Neuronal stem cell (in vitro differentiated cells): Measurements from ENCODE around the gene SEC61G.
A peak's percentile ranks its signal among the peaks of the same experiment; 100 is the strongest.

ENCODE experiments used
- DNase-seq: peaks from one replicate; pipeline ENCODE4 v3.0.0-alpha.2; 2013; ENCODE audit warnings: low spot score
- H2AFZ ChIP-seq: one replicate; pipeline ENCODE4 v1.6.1; 2013; ENCODE audit warnings: mild to moderate bottlenecking, low read length, inconsistent platforms
- H2AK5ac ChIP-seq: 2 replicates; pipeline ENCODE4 v1.6.1; 2013; ENCODE audit warnings: low read depth, mild to moderate bottlenecking, inconsistent platforms, low read length, moderate library complexity, mixed read lengths
- H2BK120ac ChIP-seq: 2 replicates; pipeline ENCODE4 v1.6.1; 2013; ENCODE audit warnings: low read depth, mild to moderate bottlenecking, inconsistent platforms, low read length, moderate library complexity, mixed read lengths
- H2BK12ac ChIP-seq: one replicate; pipeline ENCODE4 v1.6.1; 2013; ENCODE audit warnings: low read length, inconsistent platforms
- H2BK15ac ChIP-seq: 2 replicates; pipeline ENCODE4 v1.6.1; 2013; ENCODE audit warnings: mild to moderate bottlenecking, low read length, inconsistent platforms, mixed read lengths
- H2BK5ac ChIP-seq: one replicate; pipeline ENCODE4 v1.6.1; 2013; ENCODE audit warnings: inconsistent platforms, mild to moderate bottlenecking, low read length, moderate library complexity
- H3K14ac ChIP-seq: one replicate; pipeline ENCODE4 v1.6.1; 2013; ENCODE audit warnings: low read length, inconsistent platforms
- H3K18ac ChIP-seq: 2 replicates; pipeline ENCODE4 v1.6.1; 2013; ENCODE audit warnings: low read length, inconsistent platforms
- H3K23ac ChIP-seq: 2 replicates; pipeline ENCODE4 v1.6.1; 2013; ENCODE audit warnings: low read depth, mild to moderate bottlenecking, mixed read lengths, low read length, inconsistent platforms; ENCODE audit not compliant: poor library complexity
- H3K27ac ChIP-seq: replicated peaks from 3 replicates; pipeline ENCODE4 v1.5.1; 2013; ENCODE audit warnings: low read length, inconsistent platforms
- H3K27me3 ChIP-seq, 3 experiments: 2 replicates each; pipeline ENCODE4 v1.6.1; 2013; ENCODE audit warnings: low read length in 3 of 3, mild to moderate bottlenecking in 2 of 3, inconsistent platforms in 1 of 3, low read depth in 1 of 3, mixed read lengths in 1 of 3, moderate library complexity in 1 of 3; ENCODE audit not compliant: control insufficient read depth in 3 of 3, insufficient read depth in 3 of 3
- H3K36me3 ChIP-seq, 2 donors: replicated peaks in 1 of 2; 2 replicates each; pipeline ENCODE4 v1.6.1; 2013; ENCODE audit warnings: low read length in 2 of 2; ENCODE audit not compliant: control insufficient read depth in 2 of 2, insufficient read depth in 2 of 2
- H3K4ac ChIP-seq: 2 replicates; pipeline ENCODE4 v1.6.1; 2013; ENCODE audit warnings: inconsistent platforms, mild to moderate bottlenecking, low read length, moderate library complexity
- H3K4me1 ChIP-seq, 2 donors: 1 replicate in 1 of 2; 2 replicates in 1 of 2; pipeline ENCODE4 v1.6.1; 2013; ENCODE audit warnings: low read length in 2 of 2, low read depth in 1 of 2; ENCODE audit not compliant: control insufficient read depth in 2 of 2, insufficient read depth in 1 of 2
- H3K4me2 ChIP-seq: one replicate; pipeline ENCODE4 v1.6.1; 2013; ENCODE audit warnings: mild to moderate bottlenecking, low read length, inconsistent platforms; ENCODE audit not compliant: insufficient read depth, poor library complexity, severe bottlenecking
- H3K4me3 ChIP-seq, 2 donors: 2 replicates each; pipeline ENCODE4 v1.5.1; 2013; ENCODE audit warnings: low read length in 2 of 2, mild to moderate bottlenecking in 2 of 2, inconsistent platforms in 1 of 2, moderate library complexity in 1 of 2
- H3K79me1 ChIP-seq: one replicate; pipeline ENCODE4 v1.6.1; 2013; ENCODE audit warnings: low read depth, mild to moderate bottlenecking, inconsistent platforms, low read length, moderate library complexity
- H3K9ac ChIP-seq: one replicate; pipeline ENCODE4 v1.6.1; 2013; ENCODE audit warnings: mild to moderate bottlenecking, low read depth, low read length, inconsistent platforms; ENCODE audit not compliant: poor library complexity
- H3K9me3 ChIP-seq, 2 donors: replicated peaks in 1 of 2; 2 replicates each; pipeline versions ENCODE3 to v1.6.1; 2013; ENCODE audit warnings: low read length in 2 of 2, mild to moderate bottlenecking in 2 of 2, inconsistent platforms in 1 of 2, low read depth in 1 of 2, mixed read lengths in 1 of 2, moderate library complexity in 1 of 2; ENCODE audit not compliant: control insufficient read depth in 2 of 2, insufficient read depth in 1 of 2
- H4K8ac ChIP-seq: one replicate; pipeline ENCODE4 v1.6.1; 2013; ENCODE audit warnings: low read depth, mild to moderate bottlenecking, inconsistent platforms, low read length, moderate library complexity
- H4K91ac ChIP-seq: one replicate; pipeline ENCODE4 v1.6.1; 2013; ENCODE audit warnings: low read length, low read depth, mild to moderate bottlenecking, inconsistent platforms; ENCODE audit not compliant: poor library complexity
- WGBS, 2 donors: extraction: QIAGEN DNeasy Blood & Tissue Kit; methylation state at CpG; one replicate each; pipeline ENCODE4 v1.1.7; 2013; ENCODE audit warnings: missing lambda C conversion rate in 2 of 2, mixed read lengths in 1 of 2; ENCODE audit not compliant: insufficient read length in 2 of 2, insufficient replicate concordance in 1 of 2; ENCODE audit errors: extremely low coverage in 2 of 2; 5-methylcytosine and 5-hydroxymethylcytosine counted together

The SEC61G gene

DNA sequence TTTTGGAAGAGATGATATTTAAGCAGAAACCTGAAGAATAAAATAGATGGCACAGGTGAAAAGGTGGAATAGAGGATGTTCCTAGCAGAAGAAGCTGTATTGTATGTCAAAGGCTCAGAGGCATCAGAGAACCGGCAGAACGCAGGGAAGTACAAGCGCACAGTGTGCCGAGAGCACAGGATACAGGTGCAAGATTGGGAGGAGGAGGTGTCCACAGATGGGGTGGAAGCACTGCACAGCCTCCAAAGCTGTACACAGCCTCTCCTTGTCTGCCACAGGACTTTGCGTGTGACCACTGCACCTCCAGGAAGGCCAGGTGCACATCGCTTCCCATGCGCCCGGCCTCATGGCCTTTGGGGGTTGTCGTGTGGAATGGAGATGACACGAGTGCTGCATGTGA lies 23.3 kb upstream of the SEC61G start:
- H3K27me3 ChIP-seq, result no peaks in the 10 kb centered on the region
- DNase-seq, result no peak
- no CpG with 5 or more reads among the region's 10 CpGs for WGBS, 2 donors
- H2BK120ac ChIP-seq, result no peak overlapping the region
- H2BK15ac ChIP-seq, result no peak overlapping the region
- no peak overlapping the region for H2AFZ ChIP-seq
- H2BK5ac ChIP-seq, result no peak overlapping the region
- no peak overlapping the region for H4K91ac ChIP-seq
- H3K9me3 ChIP-seq, result no peaks in the 10 kb centered on the region
- H3K4ac ChIP-seq, result no peak overlapping the region
- H3K14ac ChIP-seq, result no peak overlapping the region
- H3K4me1 ChIP-seq, result peaks cover 7 to 9% of the 10 kb centered on the region in 2 donors
- H4K8ac ChIP-seq, result no peak overlapping the region
- no peaks in the 10 kb centered on the region for H3K36me3 ChIP-seq
- no peak overlapping the region for H3K23ac ChIP-seq
- H3K4me2 ChIP-seq, result no peak overlapping the region
- no peaks in the 10 kb centered on the region for H3K79me1 ChIP-seq
- no peak overlapping the region for H2BK12ac ChIP-seq
- H3K4me3 ChIP-seq, result no peak overlapping the region
- H3K27ac ChIP-seq, result no peak overlapping the region
- no peak overlapping the region for H3K9ac ChIP-seq
- peak overlapping the region; percentile 24 for H3K18ac ChIP-seq
- H2AK5ac ChIP-seq, result no peak overlapping the region

DNA sequence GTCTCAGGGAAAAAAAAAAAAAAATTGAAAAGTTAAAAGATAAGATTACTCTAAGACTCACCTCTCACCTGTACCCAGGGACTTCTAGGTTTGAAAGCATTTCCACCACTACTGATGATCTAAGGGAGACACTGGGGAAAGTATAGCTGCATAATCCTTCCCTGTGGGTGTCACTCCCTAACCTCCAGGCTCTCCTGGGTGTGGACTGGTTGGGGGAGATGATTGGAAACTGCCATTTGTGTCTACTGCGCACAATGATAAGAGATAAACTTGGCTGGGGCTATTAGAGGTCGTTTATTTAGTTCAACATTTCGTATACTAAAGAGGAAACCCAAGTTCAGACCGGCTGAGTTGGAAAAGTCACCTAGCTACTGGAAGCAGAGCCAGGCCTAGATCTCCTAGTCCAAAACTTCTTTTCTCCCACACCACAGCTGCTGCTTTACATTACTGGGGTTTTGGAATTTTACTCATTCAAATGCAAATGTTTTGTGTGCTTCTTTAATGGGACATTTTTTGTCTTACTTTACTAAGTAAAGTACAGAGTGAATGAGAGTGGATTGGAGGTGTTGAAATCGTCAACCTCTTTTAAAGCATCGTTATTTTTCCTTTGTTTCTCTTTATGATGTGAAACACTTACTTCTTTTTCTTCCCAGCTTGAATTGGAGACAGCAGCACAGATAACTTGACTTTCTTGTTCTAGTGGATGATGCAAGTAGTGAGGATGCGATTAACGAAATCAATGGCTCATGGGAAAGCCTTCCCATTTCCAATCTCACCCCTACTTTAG lies 22.3 kb upstream of the SEC61G start:
- no peaks in the 10 kb centered on the region for H3K79me1 ChIP-seq
- H3K4me3 ChIP-seq, result no peak overlapping the region
- H3K4ac ChIP-seq, result no peak overlapping the region
- no peak overlapping the region for H4K8ac ChIP-seq
- no peak overlapping the region for H3K18ac ChIP-seq
- no peaks in the 10 kb centered on the region for H3K9me3 ChIP-seq
- no peak overlapping the region for H3K23ac ChIP-seq
- H3K36me3 ChIP-seq, result no peaks in the 10 kb centered on the region
- no peak overlapping the region for H3K4me2 ChIP-seq
- peak overlapping the region; percentile 5 for H2AFZ ChIP-seq
- no peak overlapping the region for H2BK120ac ChIP-seq
- no peak overlapping the region for H2BK15ac ChIP-seq
- no peaks in the 10 kb centered on the region for H3K27me3 ChIP-seq
- H2BK5ac ChIP-seq, result no peak overlapping the region
- H4K91ac ChIP-seq, result no peak overlapping the region
- no peak overlapping the region for H3K27ac ChIP-seq
- no peak overlapping the region for H2AK5ac ChIP-seq
- WGBS, 2 donors, result no CpG with 5 or more reads among the region's 8 CpGs
- H3K4me1 ChIP-seq, result peaks cover 7 to 9% of the 10 kb centered on the region in 2 donors
- H3K9ac ChIP-seq, result no peak overlapping the region
- DNase-seq, result no peak
- no peak overlapping the region for H3K14ac ChIP-seq
- no peak overlapping the region for H2BK12ac ChIP-seq

DNA sequence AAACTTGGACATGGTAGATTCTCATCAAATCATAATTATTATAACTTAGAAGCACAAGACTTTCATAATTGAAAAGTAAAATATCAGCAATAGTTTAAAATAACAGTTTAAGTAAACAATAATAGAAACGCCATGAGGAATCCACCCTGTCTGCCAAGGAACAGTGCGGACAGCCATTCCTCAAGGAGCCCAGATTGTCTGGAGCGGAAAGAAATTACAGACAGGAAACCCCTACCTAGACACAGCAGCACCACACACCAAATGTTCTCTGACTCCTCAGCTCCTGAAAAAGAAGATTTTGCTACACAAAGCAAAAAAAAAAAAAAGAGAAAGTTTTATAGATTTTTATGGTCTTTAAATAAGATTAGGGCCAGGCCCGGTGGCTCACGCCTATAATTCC lies 21.5 kb upstream of the SEC61G start:
- no peak overlapping the region for H2AFZ ChIP-seq
- no peak for DNase-seq
- no peak overlapping the region for H3K27ac ChIP-seq
- no peak overlapping the region for H4K91ac ChIP-seq
- no peak overlapping the region for H3K18ac ChIP-seq
- no peaks in the 10 kb centered on the region for H3K79me1 ChIP-seq
- H3K14ac ChIP-seq, result no peak overlapping the region
- no peak overlapping the region for H4K8ac ChIP-seq
- no peaks in the 10 kb centered on the region for H3K36me3 ChIP-seq
- no peak overlapping the region for H2AK5ac ChIP-seq
- no peak overlapping the region for H3K4ac ChIP-seq
- WGBS, 2 donors, result no CpG with 5 or more reads among the region's 5 CpGs
- H2BK12ac ChIP-seq, result no peak overlapping the region
- peaks cover 7 to 9% of the 10 kb centered on the region in 2 donors for H3K4me1 ChIP-seq
- no peak overlapping the region for H3K9ac ChIP-seq
- no peak overlapping the region for H3K23ac ChIP-seq
- H3K4me2 ChIP-seq, result no peak overlapping the region
- no peak overlapping the region for H2BK120ac ChIP-seq
- H2BK15ac ChIP-seq, result no peak overlapping the region
- H2BK5ac ChIP-seq, result no peak overlapping the region
- H3K9me3 ChIP-seq, result no peaks in the 10 kb centered on the region
- H3K27me3 ChIP-seq, result no peaks in the 10 kb centered on the region
- H3K4me3 ChIP-seq, result no peak overlapping the region

DNA sequence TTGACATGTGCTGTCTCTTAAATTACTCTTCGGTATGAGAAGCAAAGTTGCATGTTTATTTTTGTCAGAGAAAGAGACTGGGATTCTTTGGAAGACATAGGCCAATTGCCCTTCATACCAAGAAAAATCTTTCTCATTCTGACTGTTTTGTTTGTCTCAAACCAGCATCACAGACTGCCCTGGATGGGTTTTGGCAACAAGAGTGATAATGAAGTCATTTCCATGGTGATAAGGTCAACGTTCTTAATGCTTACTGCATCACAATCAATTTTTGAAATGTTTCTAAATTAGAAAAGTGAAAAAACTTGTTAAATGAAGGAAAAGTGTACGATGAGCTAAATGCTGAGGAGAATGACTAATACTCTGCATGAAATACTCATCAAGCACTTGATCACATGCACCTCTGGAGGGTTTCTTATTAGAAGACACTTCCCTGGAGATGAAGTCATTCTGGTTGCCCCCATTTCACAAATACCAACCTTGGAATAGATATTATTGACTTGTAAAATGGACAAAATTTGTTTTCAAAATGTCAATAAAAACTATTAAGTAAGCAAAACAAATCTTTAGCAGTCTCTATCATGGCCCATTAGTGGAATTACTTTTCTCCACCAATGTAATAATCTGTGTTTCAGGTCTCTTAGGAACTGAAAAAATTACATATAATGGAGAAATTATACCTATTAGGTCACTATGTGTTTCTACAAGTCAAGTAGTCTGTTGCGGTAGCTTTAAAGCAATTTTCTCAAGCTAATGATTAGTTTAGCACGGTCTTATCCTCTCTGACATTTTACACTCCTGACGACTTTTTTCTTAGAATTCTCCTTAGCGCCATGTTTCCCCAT lies 19.9 kb upstream of the SEC61G start:
- no peak for DNase-seq
- Histone ChIP-seq H4K91ac (no peak overlapping the region), H3K4ac (no peak overlapping the region), H3K23ac (no peak overlapping the region), H2BK12ac (no peak overlapping the region), H2BK120ac (no peak overlapping the region), H3K14ac (no peak overlapping the region), H3K36me3 (no peaks in the 10 kb centered on the region), H3K9ac (no peak overlapping the region), H2BK15ac (no peak overlapping the region), H3K4me3 (no peak overlapping the region), H3K9me3 (peaks cover 0 to 2% of the 10 kb centered on the region in 2 donors), H2AFZ (no peak overlapping the region), H3K4me1 (peaks cover 7 to 10% of the 10 kb centered on the region in 2 donors), H3K18ac (no peak overlapping the region), H3K4me2 (no peak overlapping the region), H4K8ac (no peak overlapping the region), H3K27me3 (no peaks in the 10 kb centered on the region), H3K79me1 (no peaks in the 10 kb centered on the region), H2AK5ac (no peak overlapping the region), H3K27ac (no peak overlapping the region), H2BK5ac (no peak overlapping the region)
- no CpG with 5 or more reads among the region's 7 CpGs for WGBS, 2 donors
